ENCODE results near the gene CEND1. TPM values are rescaled to one million over a fixed set of nuclear protein-coding genes. Genes with fewer than 3 reads are reported as not detected.

CEND1 gene
- total and polyA plus RNA-seq, 2 of the 13 experiments (the other 11 are each of a cell fraction or from before 2014, with no cell fraction given), result not detected

GRCh38 chr11:803770-804598 is 14.1 kb upstream of the CEND1 start:
- CTCF ChIA-PET (ENCODE audit: low intra/inter-chr PET ratio, low total read pairs), result no interaction called here
- Histone ChIP-seq H4K20me1 (ENCODE audit: insufficient read depth, low read length) (no peaks in the 10 kb centered on the region), H3K36me3 (replicated peaks in 1 of 2; ENCODE audit: control insufficient read depth in 1 of 2, insufficient read depth in 2 of 2, low read length in 2 of 2) (peaks cover 7 to 8% of the 10 kb centered on the region in 2 experiments; a peak in 3 of 5 replicates), H3K4me3 (replicated peaks in 1 of 3; ENCODE audit: insufficient read depth in 1 of 3, low read depth in 2 of 3, low read length in 3 of 3) (peak overlapping the region; percentile 60 to 82 (median 80)), H3K27ac (ENCODE audit: extremely low read length, insufficient read depth, low read length) (peak overlapping the region; percentile 19), H3K9me3 (ENCODE audit: low read length) (no peaks in the 10 kb centered on the region), H3K27me3 (ENCODE audit: control insufficient read depth in 1 of 2, insufficient read depth in 2 of 2, low read length in 2 of 2) (no peaks in the 10 kb centered on the region; a peak in 1 of 5 replicates), H3K79me2 (ENCODE audit: insufficient read depth, low read length) (peaks cover 25% of the 10 kb centered on the region), H3K9ac (ENCODE audit: insufficient read depth, low read depth, low read length) (peak overlapping the region; percentile 79), H3K4me1 (ENCODE audit: insufficient read depth, low read length) (peaks cover 36% of the 10 kb centered on the region), H2AFZ (ENCODE audit: low read length) (no peak overlapping the region), H3K4me2 (ENCODE audit: low read depth, low read length) (peak overlapping the region; percentile 94)
- ATAC-seq (peak; percentile 10), DNase-seq (ENCODE audit: low spot score) (no peak), FAIRE-seq (no peak)
- no TSS peak for BruUV-seq (replicated peaks)
- in situ Hi-C loops (cut with HindIII; ENCODE audit: extremely low pct_ligation_motif_present, low pct_unique_long_range_greater_than_20kb), result no loop called here
- POLR2A ChIA-PET, result interaction anchor here (1.5 to 4.6 kb wide), 4 partner anchors 8 to 35 kb away, joined by 6 to 56 read pairs (median 14); partner anchors contain the start of gene PNPLA2
- WGBS (ENCODE audit: low lambda C conversion rate), result 29% methylated on average over 23 of the region's 26 CpGs
- intact Hi-C loops (cut with micrococcal nuclease; ENCODE audit: unreplicated experiment), result no loop called here
- no peak for TF ChIP-seq REXO4 (CRISPR knock-in tag; IDR thresholded peaks at IDR 0.05; ENCODE audit: borderline replicate concordance)
- TF ChIP-seq ZSCAN21 (CRISPR knock-in tag; IDR thresholded peaks at IDR 0.05; ENCODE audit: borderline replicate concordance), result no peak
- TF ChIP-seq ATF2 (CRISPR knock-in tag; IDR thresholded peaks at IDR 0.05), result no peak
- TF ChIP-seq HNRNPK (IDR thresholded peaks at IDR 0.05; ENCODE audit: low read depth, low read length, poor library complexity, severe bottlenecking), result no peak
- 0 out of 2 replicates have a peak, but pooled peaks have one; percentile 15 for TF ChIP-seq ZFY (CRISPR knock-in tag; IDR thresholded peaks at IDR 0.05)
- TF ChIP-seq RFXAP (CRISPR knock-in tag; IDR thresholded peaks at IDR 0.05; ENCODE audit: borderline replicate concordance), result no peak
- TF ChIP-seq BCLAF1 (IDR thresholded peaks at IDR 0.05), result no peak
- no peak for TF ChIP-seq BHLHE40 (IDR thresholded peaks at IDR 0.05; ENCODE audit: low read length)
- TF ChIP-seq ZNF776 (CRISPR knock-in tag; IDR thresholded peaks at IDR 0.05), result no peak
- no peak for TF ChIP-seq EZH2 (conservative IDR thresholded peaks at IDR 0.05; ENCODE audit: low read depth, low read length)
- TF ChIP-seq RERE (CRISPR knock-in tag; IDR thresholded peaks at IDR 0.05; ENCODE audit: low read depth), result no peak
- 0 out of 2 replicates have a peak, but pooled peaks have one; percentile 16 for TF ChIP-seq LBX2 (CRISPR knock-in tag; IDR thresholded peaks at IDR 0.05; ENCODE audit: borderline replicate concordance)

All from HepG2 (cell line).